HepG2 (cell line): ENCODE data around the gene MVP. TPM values are rescaled to one million over a fixed set of nuclear protein-coding genes. Genes with fewer than 3 reads are reported as not detected.

Experiments used
- BCL6 ChIP-seq: IDR thresholded peaks from 2 replicates; pipeline ENCODE4 v1.6.1; 2016; ENCODE audit warnings: missing genetic modification reagents, missing compliant biosample characterization
- CAMTA2 ChIP-seq: sonication (generic); formaldehyde crosslinking; IDR thresholded peaks from 2 replicates; pipeline ENCODE4 v1.4.0; 2020; ENCODE audit warnings: mild to moderate bottlenecking, missing genetic modification reagents, borderline replicate concordance
- CERS6 ChIP-seq: sonication (generic); formaldehyde crosslinking; IDR thresholded peaks from 2 replicates; pipeline ENCODE4 v1.5.0; 2020; ENCODE audit warnings: missing genetic modification reagents
- ETV6 ChIP-seq: sonication (generic); formaldehyde crosslinking; conservative IDR thresholded peaks from 2 replicates; pipeline ENCODE4 v1.4.0; 2020; ENCODE audit warnings: missing genetic modification reagents
- HBP1 ChIP-seq: IDR thresholded peaks from 2 replicates; pipeline ENCODE4 v1.6.1; 2016; ENCODE audit warnings: low read depth, control low read depth
- KDM5A ChIP-seq: fragments of 200-600 bp; sonication (generic); IDR thresholded peaks from 2 replicates; pipeline ENCODE4 v1.7.0; 2018; ENCODE audit warnings: antibody characterized with exemption, mild to moderate bottlenecking, low read length, borderline replicate concordance
- LBX2 ChIP-seq: sonication (generic); formaldehyde crosslinking; IDR thresholded peaks from 2 replicates; pipeline ENCODE4 v1.5.0; 2020; ENCODE audit warnings: missing genetic modification reagents, mild to moderate bottlenecking, borderline replicate concordance
- ONECUT2 ChIP-seq: sonication (generic); formaldehyde crosslinking; IDR thresholded peaks from 2 replicates; pipeline ENCODE4 v1.4.0; 2020; ENCODE audit warnings: missing genetic modification reagents
- RNF2 ChIP-seq: fragments of 450-650 bp; conservative IDR thresholded peaks from 2 replicates; pipeline ENCODE4 v1.6.1; 2016; ENCODE audit warnings: low read depth
- SRSF4 ChIP-seq: fragments of 200-400 bp; formaldehyde crosslinking; IDR thresholded peaks from one replicate; pipeline ENCODE4 v1.6.1; 2018; ENCODE audit warnings: mild to moderate bottlenecking, low read depth, low read length, moderate library complexity; ENCODE audit not compliant: poor library complexity, severe bottlenecking
- TBX2 ChIP-seq: sonication (generic); formaldehyde crosslinking; IDR thresholded peaks from 2 replicates; pipeline ENCODE4 v1.5.0; 2020; ENCODE audit warnings: missing genetic modification reagents, mild to moderate bottlenecking, borderline replicate concordance
- YY1 ChIP-seq: IDR thresholded peaks from 2 replicates; pipeline ENCODE4 v1.6.1; 2011; ENCODE audit warnings: low read length, low read depth, moderate library complexity, mild to moderate bottlenecking; ENCODE audit not compliant: insufficient read depth, insufficient replicate concordance
- ZNF232 ChIP-seq: sonication (generic); formaldehyde crosslinking; IDR thresholded peaks from 2 replicates; pipeline ENCODE4 v1.4.0; 2020; ENCODE audit warnings: missing genetic modification reagents, borderline replicate concordance
- ZSCAN31 ChIP-seq: sonication (generic); formaldehyde crosslinking; IDR thresholded peaks from 2 replicates; pipeline ENCODE4 v1.5.0; 2020; ENCODE audit warnings: low read depth, mild to moderate bottlenecking, missing genetic modification reagents
- polyA plus RNA-seq, 8 experiments: library from polyadenylated mRNA; depleted of rRNA in 3 of 8; stranded (reverse) in 7 of 8; unstranded in 1 of 8; fragments of >200 nt; fragmentation: Illumina TruSeq in 4 of 8; extraction: Trizol in 4 of 8; gene quantifications; 2 replicates each; pipeline versions ENCODE4 v1.2.1 to v1.2.3, GENCODE V29; 2011 to 2016; ENCODE audit warnings: low read depth in 4 of 8, missing spikeins in 1 of 8, mixed read lengths in 1 of 8; ENCODE audit not compliant: insufficient read depth in 1 of 8
- total RNA-seq, 5 experiments: library from RNA; depleted of rRNA; stranded (reverse); fragments of >200 nt; fragmentation: Illumina TruSeq; extraction: Trizol; gene quantifications; 2 replicates each; pipeline ENCODE4 v1.2.3, GENCODE V29; 2016; ENCODE audit warnings: low read depth in 1 of 5
- TF ChIP-seq, protein P1 (sequence below): sonication (generic); formaldehyde crosslinking; IDR thresholded peaks from 2 replicates; pipeline ENCODE4 v1.4.0; 2020; ENCODE audit warnings: missing genetic modification reagents, borderline replicate concordance
- TF ChIP-seq, protein P2 (sequence below): sonication (generic); formaldehyde crosslinking; IDR thresholded peaks from 2 replicates; pipeline ENCODE4 v1.4.0; 2020; ENCODE audit warnings: missing genetic modification reagents
- TF ChIP-seq, protein P3 (sequence below): sonication (generic); formaldehyde crosslinking; IDR thresholded peaks from 2 replicates; pipeline ENCODE4 v1.4.0; 2020; ENCODE audit warnings: missing genetic modification reagents

Gene MVP
- total and polyA plus RNA-seq, 2 of the 13 experiments (the other 11 are each of a cell fraction or from before 2014, with no cell fraction given) = 22.9 to 43.5 TPM

GRCh38 chr16:29891525-29892457 lies 71.5 kb downstream of the MVP start (continued):
- TF ChIP-seq CERS6 (CRISPR knock-in tag) = no peak
- no peak for TF ChIP-seq LBX2
- TF ChIP-seq BCL6 (CRISPR knock-in tag) = peak; percentile 50; the same call in 1 of the 2 replicates
- TF ChIP-seq KDM5A = no peak
- TF ChIP-seq, protein P1, sequence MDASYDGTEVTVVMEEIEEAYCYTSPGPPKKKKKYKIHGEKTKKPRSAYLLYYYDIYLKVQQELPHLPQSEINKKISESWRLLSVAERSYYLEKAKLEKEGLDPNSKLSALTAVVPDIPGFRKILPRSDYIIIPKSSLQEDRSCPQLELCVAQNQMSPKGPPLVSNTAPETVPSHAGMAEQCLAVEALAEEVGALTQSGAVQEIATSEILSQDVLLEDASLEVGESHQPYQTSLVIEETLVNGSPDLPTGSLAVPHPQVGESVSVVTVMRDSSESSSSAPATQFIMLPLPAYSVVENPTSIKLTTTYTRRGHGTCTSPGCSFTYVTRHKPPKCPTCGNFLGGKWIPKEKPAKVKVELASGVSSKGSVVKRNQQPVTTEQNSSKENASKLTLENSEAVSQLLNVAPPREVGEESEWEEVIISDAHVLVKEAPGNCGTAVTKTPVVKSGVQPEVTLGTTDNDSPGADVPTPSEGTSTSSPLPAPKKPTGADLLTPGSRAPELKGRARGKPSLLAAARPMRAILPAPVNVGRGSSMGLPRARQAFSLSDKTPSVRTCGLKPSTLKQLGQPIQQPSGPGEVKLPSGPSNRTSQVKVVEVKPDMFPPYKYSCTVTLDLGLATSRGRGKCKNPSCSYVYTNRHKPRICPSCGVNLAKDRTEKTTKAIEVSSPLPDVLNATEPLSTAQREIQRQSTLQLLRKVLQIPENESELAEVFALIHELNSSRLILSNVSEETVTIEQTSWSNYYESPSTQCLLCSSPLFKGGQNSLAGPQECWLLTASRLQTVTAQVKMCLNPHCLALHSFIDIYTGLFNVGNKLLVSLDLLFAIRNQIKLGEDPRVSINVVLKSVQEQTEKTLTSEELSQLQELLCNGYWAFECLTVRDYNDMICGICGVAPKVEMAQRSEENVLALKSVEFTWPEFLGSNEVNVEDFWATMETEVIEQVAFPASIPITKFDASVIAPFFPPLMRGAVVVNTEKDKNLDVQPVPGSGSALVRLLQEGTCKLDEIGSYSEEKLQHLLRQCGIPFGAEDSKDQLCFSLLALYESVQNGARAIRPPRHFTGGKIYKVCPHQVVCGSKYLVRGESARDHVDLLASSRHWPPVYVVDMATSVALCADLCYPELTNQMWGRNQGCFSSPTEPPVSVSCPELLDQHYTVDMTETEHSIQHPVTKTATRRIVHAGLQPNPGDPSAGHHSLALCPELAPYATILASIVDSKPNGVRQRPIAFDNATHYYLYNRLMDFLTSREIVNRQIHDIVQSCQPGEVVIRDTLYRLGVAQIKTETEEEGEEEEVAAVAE (CRISPR knock-in tag) = 0 out of 2 replicates have a peak, but pooled peaks have one; percentile 15
- TF ChIP-seq ZSCAN31 (CRISPR knock-in tag) = 0 out of 2 replicates have a peak, but pooled peaks have one; percentile 54
- TF ChIP-seq, protein P2, sequence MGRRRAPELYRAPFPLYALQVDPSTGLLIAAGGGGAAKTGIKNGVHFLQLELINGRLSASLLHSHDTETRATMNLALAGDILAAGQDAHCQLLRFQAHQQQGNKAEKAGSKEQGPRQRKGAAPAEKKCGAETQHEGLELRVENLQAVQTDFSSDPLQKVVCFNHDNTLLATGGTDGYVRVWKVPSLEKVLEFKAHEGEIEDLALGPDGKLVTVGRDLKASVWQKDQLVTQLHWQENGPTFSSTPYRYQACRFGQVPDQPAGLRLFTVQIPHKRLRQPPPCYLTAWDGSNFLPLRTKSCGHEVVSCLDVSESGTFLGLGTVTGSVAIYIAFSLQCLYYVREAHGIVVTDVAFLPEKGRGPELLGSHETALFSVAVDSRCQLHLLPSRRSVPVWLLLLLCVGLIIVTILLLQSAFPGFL (CRISPR knock-in tag) = no peak
- TF ChIP-seq, protein P3, sequence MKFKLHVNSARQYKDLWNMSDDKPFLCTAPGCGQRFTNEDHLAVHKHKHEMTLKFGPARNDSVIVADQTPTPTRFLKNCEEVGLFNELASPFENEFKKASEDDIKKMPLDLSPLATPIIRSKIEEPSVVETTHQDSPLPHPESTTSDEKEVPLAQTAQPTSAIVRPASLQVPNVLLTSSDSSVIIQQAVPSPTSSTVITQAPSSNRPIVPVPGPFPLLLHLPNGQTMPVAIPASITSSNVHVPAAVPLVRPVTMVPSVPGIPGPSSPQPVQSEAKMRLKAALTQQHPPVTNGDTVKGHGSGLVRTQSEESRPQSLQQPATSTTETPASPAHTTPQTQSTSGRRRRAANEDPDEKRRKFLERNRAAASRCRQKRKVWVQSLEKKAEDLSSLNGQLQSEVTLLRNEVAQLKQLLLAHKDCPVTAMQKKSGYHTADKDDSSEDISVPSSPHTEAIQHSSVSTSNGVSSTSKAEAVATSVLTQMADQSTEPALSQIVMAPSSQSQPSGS (CRISPR knock-in tag) = no peak
- 0 out of 2 replicates have a peak, but pooled peaks have one; percentile 27 for TF ChIP-seq HBP1 (CRISPR knock-in tag)
- TF ChIP-seq ETV6 (CRISPR knock-in tag) = no peak; the same call in 1 of the 2 replicates
- TF ChIP-seq SRSF4 = no peak
- no peak; the same call in 1 of the 2 replicates for TF ChIP-seq CAMTA2 (CRISPR knock-in tag)
- no peak for TF ChIP-seq RNF2
- TF ChIP-seq TBX2 (CRISPR knock-in tag) = peak; percentile 89
- TF ChIP-seq ONECUT2 (CRISPR knock-in tag) = no peak
- peak; percentile 24; the same call in 1 of the 2 replicates for TF ChIP-seq ZNF232
- peak; percentile 62 for TF ChIP-seq YY1
